HepG2 (cell line): ENCODE data around the gene HSD11B1L. TPM values are rescaled to one million over a fixed set of nuclear protein-coding genes. Genes with fewer than 3 reads are reported as not detected.

Experiments used
- CHD4 ChIP-seq: fragments of 200-600 bp; sonication (generic); IDR thresholded peaks from 2 replicates; pipeline ENCODE4 v1.7.0; 2017; ENCODE audit warnings: mild to moderate bottlenecking, low read length, borderline replicate concordance
- CREB3 ChIP-seq: sonication (generic); formaldehyde crosslinking; IDR thresholded peaks from 2 replicates; pipeline ENCODE4 v1.5.0; 2020; ENCODE audit warnings: missing genetic modification reagents
- CTCF ChIP-seq: sonication (generic); formaldehyde crosslinking; IDR thresholded peaks from 2 replicates; pipeline ENCODE4 v1.5.0; 2020; ENCODE audit warnings: mild to moderate bottlenecking, missing genetic modification reagents, moderate library complexity
- ELF4 ChIP-seq: sonication (generic); formaldehyde crosslinking; IDR thresholded peaks from 2 replicates; pipeline ENCODE4 v1.5.0; 2020; ENCODE audit warnings: missing genetic modification reagents, mild to moderate bottlenecking, moderate library complexity, borderline replicate concordance
- HMGA1 ChIP-seq: sonication (generic); formaldehyde crosslinking; conservative IDR thresholded peaks from 2 replicates; pipeline ENCODE4 v1.4.0; 2020; ENCODE audit warnings: missing genetic modification reagents
- HNRNPUL1 ChIP-seq: fragments of 200-400 bp; formaldehyde crosslinking; IDR thresholded peaks from 2 replicates; pipeline ENCODE4 v1.6.1; 2017; ENCODE audit warnings: low read depth, mild to moderate bottlenecking, low read length, moderate library complexity
- KDM3A ChIP-seq: IDR thresholded peaks from 2 replicates; pipeline ENCODE4 v1.6.1; 2018; ENCODE audit warnings: low read depth, missing compliant biosample characterization
- MBNL3 ChIP-seq: fragments of 250-450 bp; sonication (Bioruptor Pico); conservative IDR thresholded peaks from 2 replicates; pipeline ENCODE4 v1.8.0; 2022; ENCODE audit warnings: mild to moderate bottlenecking, inconsistent platforms
- MYNN ChIP-seq: sonication (generic); formaldehyde crosslinking; IDR thresholded peaks from 2 replicates; pipeline ENCODE4 v1.4.0; 2020; ENCODE audit warnings: mild to moderate bottlenecking, low read depth, missing genetic modification reagents
- PHB2 ChIP-seq: fragments of 450-650 bp; IDR thresholded peaks from 2 replicates; pipeline ENCODE4 v1.6.1; 2018; ENCODE audit not compliant: partially characterized antibody
- PLRG1 ChIP-seq: fragments of 450-650 bp; conservative IDR thresholded peaks from 2 replicates; pipeline ENCODE4 v1.6.1; 2016
- POGZ ChIP-seq: sonication (generic); formaldehyde crosslinking; IDR thresholded peaks from 2 replicates; pipeline ENCODE4 v1.4.0; 2020; ENCODE audit warnings: mild to moderate bottlenecking, missing genetic modification reagents
- SIX4 ChIP-seq: sonication (generic); formaldehyde crosslinking; IDR thresholded peaks from 2 replicates; pipeline ENCODE4 v1.4.0; 2020; ENCODE audit warnings: missing genetic modification reagents
- TFE3 ChIP-seq: IDR thresholded peaks from 2 replicates; pipeline ENCODE4 v1.6.1; 2016
- ZIK1 ChIP-seq: sonication (generic); formaldehyde crosslinking; IDR thresholded peaks from 2 replicates; pipeline ENCODE4 v1.5.0; 2020; ENCODE audit warnings: mild to moderate bottlenecking, low read depth, missing genetic modification reagents, borderline replicate concordance
- ZNF263 ChIP-seq: sonication (generic); formaldehyde crosslinking; IDR thresholded peaks from 2 replicates; pipeline ENCODE4 v1.4.0; 2020; ENCODE audit warnings: missing genetic modification reagents
- ZNF264 ChIP-seq: sonication (generic); formaldehyde crosslinking; IDR thresholded peaks from 2 replicates; pipeline ENCODE4 v1.4.0; 2020; ENCODE audit warnings: missing genetic modification reagents
- ZNF546 ChIP-seq: sonication (generic); formaldehyde crosslinking; conservative IDR thresholded peaks from 2 replicates; pipeline ENCODE4 v1.8.1; 2023; ENCODE audit warnings: mild to moderate bottlenecking, missing genetic modification reagents
- polyA plus RNA-seq, 8 experiments: library from polyadenylated mRNA; depleted of rRNA in 3 of 8; stranded (reverse) in 7 of 8; unstranded in 1 of 8; fragments of >200 nt; fragmentation: Illumina TruSeq in 4 of 8; extraction: Trizol in 4 of 8; gene quantifications; 2 replicates each; pipeline versions ENCODE4 v1.2.1 to v1.2.3, GENCODE V29; 2011 to 2016; ENCODE audit warnings: low read depth in 4 of 8, missing spikeins in 1 of 8, mixed read lengths in 1 of 8; ENCODE audit not compliant: insufficient read depth in 1 of 8
- total RNA-seq, 5 experiments: library from RNA; depleted of rRNA; stranded (reverse); fragments of >200 nt; fragmentation: Illumina TruSeq; extraction: Trizol; gene quantifications; 2 replicates each; pipeline ENCODE4 v1.2.3, GENCODE V29; 2016; ENCODE audit warnings: low read depth in 1 of 5
- TF ChIP-seq, protein P1 (sequence below): sonication (generic); formaldehyde crosslinking; IDR thresholded peaks from 2 replicates; pipeline ENCODE4 v1.9.0; 2021; ENCODE audit warnings: missing genetic modification reagents, mild to moderate bottlenecking, borderline replicate concordance
- TF ChIP-seq, protein P2 (sequence below): IDR thresholded peaks from 2 replicates; pipeline ENCODE4 v1.6.1; 2016; ENCODE audit warnings: low read depth, control low read depth
- TF ChIP-seq, protein P3 (sequence below): sonication (generic); formaldehyde crosslinking; IDR thresholded peaks from 2 replicates; pipeline ENCODE4 v1.9.0; 2021; ENCODE audit warnings: missing genetic modification reagents, borderline replicate concordance

Gene HSD11B1L
- total and polyA plus RNA-seq, 2 of the 13 experiments (the other 11 are each of a cell fraction or from before 2014, with no cell fraction given): 2.8 to 3.9 TPM

- TF ChIP-seq, protein P1, sequence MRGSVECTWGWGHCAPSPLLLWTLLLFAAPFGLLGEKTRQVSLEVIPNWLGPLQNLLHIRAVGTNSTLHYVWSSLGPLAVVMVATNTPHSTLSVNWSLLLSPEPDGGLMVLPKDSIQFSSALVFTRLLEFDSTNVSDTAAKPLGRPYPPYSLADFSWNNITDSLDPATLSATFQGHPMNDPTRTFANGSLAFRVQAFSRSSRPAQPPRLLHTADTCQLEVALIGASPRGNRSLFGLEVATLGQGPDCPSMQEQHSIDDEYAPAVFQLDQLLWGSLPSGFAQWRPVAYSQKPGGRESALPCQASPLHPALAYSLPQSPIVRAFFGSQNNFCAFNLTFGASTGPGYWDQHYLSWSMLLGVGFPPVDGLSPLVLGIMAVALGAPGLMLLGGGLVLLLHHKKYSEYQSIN (CRISPR knock-in tag): no peak
- TF ChIP-seq SIX4 (CRISPR knock-in tag) (no peak), TFE3 (CRISPR knock-in tag) (peak; percentile 56), ZNF263 (CRISPR knock-in tag) (no peak), KDM3A (0 out of 2 replicates have a peak, but pooled peaks have one; percentile 17), HMGA1 (no peak), PLRG1 (no peak), ELF4 (no peak; the same call in 1 of the 2 replicates), MBNL3 (CRISPR knock-in tag) (no peak), CHD4 (no peak), MYNN (no peak), POGZ (CRISPR knock-in tag) (no peak), CREB3 (CRISPR knock-in tag) (no peak), HNRNPUL1 (no peak), ZNF264 (CRISPR knock-in tag) (0 out of 2 replicates have a peak, but pooled peaks have one; percentile 8), PHB2 (no peak), ZNF546 (0 out of 2 replicates have a peak, but pooled peaks have one; percentile 74), CTCF (CRISPR knock-in tag) (peak; percentile 19; the same call in 1 of the 2 replicates), ZIK1 (CRISPR knock-in tag) (peak; percentile 26; the same call in 1 of the 2 replicates)
- TF ChIP-seq, protein P2, sequence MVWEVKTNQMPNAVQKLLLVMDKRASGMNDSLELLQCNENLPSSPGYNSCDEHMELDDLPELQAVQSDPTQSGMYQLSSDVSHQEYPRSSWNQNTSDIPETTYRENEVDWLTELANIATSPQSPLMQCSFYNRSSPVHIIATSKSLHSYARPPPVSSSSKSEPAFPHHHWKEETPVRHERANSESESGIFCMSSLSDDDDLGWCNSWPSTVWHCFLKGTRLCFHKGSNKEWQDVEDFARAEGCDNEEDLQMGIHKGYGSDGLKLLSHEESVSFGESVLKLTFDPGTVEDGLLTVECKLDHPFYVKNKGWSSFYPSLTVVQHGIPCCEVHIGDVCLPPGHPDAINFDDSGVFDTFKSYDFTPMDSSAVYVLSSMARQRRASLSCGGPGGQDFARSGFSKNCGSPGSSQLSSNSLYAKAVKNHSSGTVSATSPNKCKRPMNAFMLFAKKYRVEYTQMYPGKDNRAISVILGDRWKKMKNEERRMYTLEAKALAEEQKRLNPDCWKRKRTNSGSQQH (CRISPR knock-in tag): no peak
- TF ChIP-seq, protein P3, sequence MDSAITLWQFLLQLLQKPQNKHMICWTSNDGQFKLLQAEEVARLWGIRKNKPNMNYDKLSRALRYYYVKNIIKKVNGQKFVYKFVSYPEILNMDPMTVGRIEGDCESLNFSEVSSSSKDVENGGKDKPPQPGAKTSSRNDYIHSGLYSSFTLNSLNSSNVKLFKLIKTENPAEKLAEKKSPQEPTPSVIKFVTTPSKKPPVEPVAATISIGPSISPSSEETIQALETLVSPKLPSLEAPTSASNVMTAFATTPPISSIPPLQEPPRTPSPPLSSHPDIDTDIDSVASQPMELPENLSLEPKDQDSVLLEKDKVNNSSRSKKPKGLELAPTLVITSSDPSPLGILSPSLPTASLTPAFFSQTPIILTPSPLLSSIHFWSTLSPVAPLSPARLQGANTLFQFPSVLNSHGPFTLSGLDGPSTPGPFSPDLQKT (CRISPR knock-in tag): no peak
These were observed at the start of gene HSD11B1L, which contains the start of gene MICOS13 (continued) for GRCh38 chr19:5680437-5681368.
